Suprapubic skin (tissue), 4 donors: ENCODE data around the gene WASHC2A. TPM values are rescaled to one million over a fixed set of nuclear protein-coding genes. Genes with fewer than 3 reads are reported as not detected.
"Not testable (repeated sequence)": the region's sequence is repeated elsewhere in the genome, so short reads cannot be mapped to it uniquely, and the experiment has no call there.

Experiments used
- DNase-seq, 2 donors: peaks; one replicate each; pipeline ENCODE4 v3.0.0-alpha.2; 2019; ENCODE audit warnings: low spot score in 2 of 2
- H3K27ac ChIP-seq: fragments of 200-600 bp; sonication (generic); one replicate; pipeline ENCODE4 v1.5.1; 2019
- H3K27me3 ChIP-seq: fragments of 200-600 bp; sonication (generic); one replicate; pipeline ENCODE4 v1.5.1; 2019
- H3K36me3 ChIP-seq: fragments of 200-600 bp; sonication (generic); one replicate; pipeline ENCODE4 v1.5.1; 2019
- H3K4me1 ChIP-seq: fragments of 200-600 bp; sonication (generic); one replicate; pipeline ENCODE4 v1.5.1; 2019
- H3K4me3 ChIP-seq: fragments of 200-600 bp; sonication (generic); one replicate; pipeline ENCODE4 v1.5.1; 2019; ENCODE audit warnings: mild to moderate bottlenecking
- H3K9me3 ChIP-seq: fragments of 200-600 bp; sonication (generic); one replicate; pipeline ENCODE4 v1.5.1; 2019
- EP300 ChIP-seq: sonication (generic); formaldehyde crosslinking; IDR thresholded peaks from one replicate; pipeline ENCODE4 v1.6.1; 2017; ENCODE audit warnings: antibody characterized with exemption
- POLR2A ChIP-seq, 2 donors: fragments of 450-650 bp; IDR thresholded peaks; one replicate each; pipeline ENCODE4 v1.6.1; 2017; ENCODE audit warnings: antibody characterized with exemption in 2 of 2, mild to moderate bottlenecking in 2 of 2, moderate library complexity in 2 of 2
- POLR2AphosphoS5 ChIP-seq, 3 donors: sonication (generic); formaldehyde crosslinking; IDR thresholded peaks; one replicate each; pipeline ENCODE4 v1.6.1; 2017; ENCODE audit warnings: antibody characterized with exemption in 3 of 3
- WGBS: methylation state at CpG from one replicate; pipeline ENCODE4 v1.1.5; 2018; 5-methylcytosine and 5-hydroxymethylcytosine counted together
- total RNA-seq, 4 donors: library from RNA; depleted of rRNA; stranded (reverse); fragments of >200 nt; gene quantifications; one replicate each; pipeline ENCODE4 v1.1.0, GENCODE V29; 2016
- TF ChIP-seq, protein P1 (sequence below), 2 donors: fragments of 200-600 bp in 1 of 2; fragments of 450-650 bp in 1 of 2; sonication (generic) in 1 of 2; IDR thresholded peaks; one replicate each; pipeline ENCODE4 v1.5.1; 2016 to 2019; ENCODE audit warnings: antibody characterized with exemption in 2 of 2, mild to moderate bottlenecking in 1 of 2, moderate library complexity in 1 of 2

Gene WASHC2A
- 10 to 100 TPM; 29.7 to 68.0 (median 33.9) TPM for total RNA-seq

DNA sequence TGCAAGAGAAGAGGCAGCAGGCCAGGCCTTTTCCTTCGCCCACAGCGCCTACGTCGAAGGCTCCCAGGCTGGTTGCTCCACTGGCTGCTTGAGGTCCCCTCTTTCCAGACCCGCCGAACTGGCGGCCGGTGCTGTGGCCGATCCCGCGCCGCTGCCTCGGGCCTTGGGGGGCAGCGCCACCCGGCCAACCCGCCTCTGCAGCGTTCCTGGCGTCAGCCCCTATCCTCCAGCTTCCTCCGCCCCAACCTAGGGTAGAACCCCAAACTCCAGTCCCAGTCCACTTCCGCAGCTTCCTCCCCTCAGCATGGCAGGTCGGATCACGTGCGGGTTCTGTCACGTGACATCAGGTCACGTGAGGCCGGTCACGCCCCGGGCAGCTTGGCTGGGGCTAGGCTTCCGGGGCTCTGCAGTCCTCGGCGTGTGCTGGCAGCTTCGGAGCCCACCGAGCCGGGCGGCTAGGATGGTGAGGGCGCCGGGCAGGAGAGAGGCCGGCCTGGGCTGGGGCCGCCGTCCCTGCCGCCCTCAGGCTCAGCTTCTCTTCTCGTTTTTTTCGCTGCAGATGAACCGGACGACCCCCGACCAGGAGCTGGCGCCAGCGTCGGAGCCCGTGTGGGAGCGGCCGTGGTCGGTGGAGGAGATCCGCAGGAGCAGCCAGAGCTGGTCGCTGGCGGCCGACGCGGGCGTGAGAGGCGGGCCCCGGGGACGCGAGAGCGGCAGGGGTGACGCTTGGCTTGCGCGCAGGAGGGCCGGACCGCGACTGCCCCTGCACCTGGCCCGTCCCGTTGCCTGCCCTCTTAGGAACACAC, at the start of gene WASHC2A:
Gene WASHC2A (plus strand): TSS at position 409 of the 806 bp plus-strand sequence. CDS start 52 bp downstream, at position 461.
- DNase-seq = peak; percentile 91 to 96
- TF ChIP-seq POLR2AphosphoS5 (IDR thresholded peaks at IDR 0.05) = peak in 2 of 3 donors; percentile 21 to 90
- Histone ChIP-seq H3K4me1 (peaks cover 13% of the 10 kb centered on the region), H3K27ac (peak within 1 kb of the TSS; percentile 72), H3K4me3 (peak within 1 kb of the TSS; percentile 66)
- not testable (repeated sequence) for H3K9me3 ChIP-seq, H3K27me3 ChIP-seq, H3K36me3 ChIP-seq
- 0% methylated on average over 36 of the region's 73 CpGs for WGBS

DNA sequence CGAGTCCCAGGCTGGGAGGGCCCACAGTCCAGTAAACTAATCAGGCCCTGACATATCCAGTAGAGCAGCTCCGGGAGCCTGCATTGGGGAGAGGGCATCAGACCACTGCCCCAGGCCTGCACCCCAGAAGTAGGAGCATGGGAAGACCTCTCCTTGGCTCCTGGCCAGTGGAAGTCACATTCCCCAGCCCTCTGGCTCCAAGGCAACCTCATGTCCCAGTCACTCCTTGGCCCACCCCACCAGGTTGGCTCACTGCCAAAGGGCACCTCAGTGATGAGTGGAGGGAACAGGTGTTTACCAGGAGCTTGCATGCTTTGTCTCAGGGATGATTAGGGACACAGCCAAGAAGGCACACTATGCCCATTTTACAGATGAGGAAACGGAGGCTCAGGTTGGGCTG, 48.5 kb upstream of the WASHC2A start:
- H3K4me3 ChIP-seq, H3K4me1 ChIP-seq, H3K27me3 ChIP-seq, H3K27ac ChIP-seq, DNase-seq, H3K9me3 ChIP-seq, H3K36me3 ChIP-seq: not testable (repeated sequence)
- WGBS = 83% methylated on average over 2 of the region's 3 CpGs

DNA sequence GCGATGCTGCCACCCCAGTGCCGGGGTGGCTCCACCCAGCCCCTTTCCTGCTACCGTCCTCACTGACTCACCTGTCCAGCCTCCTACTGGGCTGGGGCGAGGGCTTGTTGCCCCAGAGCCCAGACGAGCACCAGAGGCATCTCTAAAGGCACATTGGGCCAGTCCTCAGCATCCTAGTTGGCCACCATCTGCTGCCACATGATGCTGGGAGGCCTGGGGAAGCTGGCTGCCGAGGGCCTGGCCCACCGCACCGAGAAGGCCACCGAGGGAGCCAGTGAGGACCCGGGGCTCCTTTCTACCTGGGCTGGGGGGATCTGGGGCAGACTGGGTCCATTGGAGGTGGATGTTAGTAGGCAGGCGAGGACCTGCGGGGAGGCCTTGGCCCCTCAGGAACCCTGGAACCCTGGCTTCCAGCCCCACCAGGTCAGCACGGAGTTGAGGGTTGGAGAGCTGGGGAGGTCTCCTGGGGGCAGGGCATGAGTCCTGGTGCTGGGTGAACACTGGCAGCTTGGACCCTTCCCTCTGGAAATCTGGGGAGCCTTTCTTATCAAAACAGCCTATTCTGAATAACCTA, 47.2 kb upstream of the WASHC2A start:
- WGBS = 82% methylated on average over 11 of the region's 13 CpGs
- H3K27ac ChIP-seq, H3K4me1 ChIP-seq, H3K4me3 ChIP-seq, H3K9me3 ChIP-seq, DNase-seq, H3K36me3 ChIP-seq: not testable (repeated sequence)
- peaks cover 12% of the 10 kb centered on the region for H3K27me3 ChIP-seq

- H3K9me3 ChIP-seq = no peaks in the 10 kb centered on the region
- DNase-seq = no peak
- 80% methylated on average over 2 of the region's 3 CpGs for WGBS
- H3K36me3 ChIP-seq = no peaks in the 10 kb centered on the region
- no peaks in the 10 kb centered on the region for H3K4me1 ChIP-seq
- no peak overlapping the region for H3K27ac ChIP-seq
- H3K27me3 ChIP-seq = peaks cover 21% of the 10 kb centered on the region
- no peak for TF ChIP-seq POLR2A (IDR thresholded peaks at IDR 0.05)
- TF ChIP-seq, protein P1, sequence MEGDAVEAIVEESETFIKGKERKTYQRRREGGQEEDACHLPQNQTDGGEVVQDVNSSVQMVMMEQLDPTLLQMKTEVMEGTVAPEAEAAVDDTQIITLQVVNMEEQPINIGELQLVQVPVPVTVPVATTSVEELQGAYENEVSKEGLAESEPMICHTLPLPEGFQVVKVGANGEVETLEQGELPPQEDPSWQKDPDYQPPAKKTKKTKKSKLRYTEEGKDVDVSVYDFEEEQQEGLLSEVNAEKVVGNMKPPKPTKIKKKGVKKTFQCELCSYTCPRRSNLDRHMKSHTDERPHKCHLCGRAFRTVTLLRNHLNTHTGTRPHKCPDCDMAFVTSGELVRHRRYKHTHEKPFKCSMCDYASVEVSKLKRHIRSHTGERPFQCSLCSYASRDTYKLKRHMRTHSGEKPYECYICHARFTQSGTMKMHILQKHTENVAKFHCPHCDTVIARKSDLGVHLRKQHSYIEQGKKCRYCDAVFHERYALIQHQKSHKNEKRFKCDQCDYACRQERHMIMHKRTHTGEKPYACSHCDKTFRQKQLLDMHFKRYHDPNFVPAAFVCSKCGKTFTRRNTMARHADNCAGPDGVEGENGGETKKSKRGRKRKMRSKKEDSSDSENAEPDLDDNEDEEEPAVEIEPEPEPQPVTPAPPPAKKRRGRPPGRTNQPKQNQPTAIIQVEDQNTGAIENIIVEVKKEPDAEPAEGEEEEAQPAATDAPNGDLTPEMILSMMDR (IDR thresholded peaks at IDR 0.05) = no peak
- TF ChIP-seq EP300 = no peak
- TF ChIP-seq POLR2AphosphoS5 (IDR thresholded peaks at IDR 0.05) = no peak
- no peak overlapping the region for H3K4me3 ChIP-seq
Observed at GRCh38 chr10:50021646-50022045, 46.1 kb upstream of the WASHC2A start.

GRCh38 chr10:50024716-50025383, 42.9 kb upstream of the WASHC2A start:
- 30% methylated on average over 8 of the region's 37 CpGs for WGBS

DNA sequence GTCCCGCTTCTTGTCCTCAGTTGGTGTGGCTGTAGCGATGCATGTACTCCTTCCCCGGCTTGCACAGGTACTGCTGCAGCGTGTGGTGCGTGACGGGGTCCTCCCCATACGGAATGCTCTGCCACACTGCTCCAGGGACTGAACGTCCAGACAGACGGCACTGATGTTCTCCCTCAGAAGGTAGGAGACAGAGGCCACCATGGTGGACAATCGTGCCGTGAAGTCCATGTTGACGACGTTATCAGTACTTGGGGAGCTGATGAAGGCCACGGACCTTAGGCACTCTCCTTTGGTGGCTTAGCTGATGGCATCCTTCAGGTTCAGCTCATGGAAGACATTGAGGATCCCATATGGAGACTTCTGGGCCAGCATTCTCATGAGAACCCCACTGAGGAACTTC, 42.1 kb upstream of the WASHC2A start:
- no peak for TF ChIP-seq POLR2AphosphoS5 (IDR thresholded peaks at IDR 0.05)
- no peak for TF ChIP-seq POLR2A (IDR thresholded peaks at IDR 0.05)
- WGBS = 92% methylated on average over 14 of the region's 14 CpGs
- H3K27me3 ChIP-seq = peaks cover 21% of the 10 kb centered on the region
- H3K9me3 ChIP-seq = no peaks in the 10 kb centered on the region
- H3K4me3 ChIP-seq = no peak overlapping the region
- no peak overlapping the region for H3K27ac ChIP-seq
- H3K4me1 ChIP-seq = no peaks in the 10 kb centered on the region
- no peaks in the 10 kb centered on the region for H3K36me3 ChIP-seq
- DNase-seq = no peak

More at GRCh38 chr10:50024716-50025383, 42.9 kb upstream of the WASHC2A start:
- not testable (repeated sequence) for H3K4me1 ChIP-seq, H3K9me3 ChIP-seq, H3K27ac ChIP-seq, DNase-seq, H3K36me3 ChIP-seq, H3K4me3 ChIP-seq
- H3K27me3 ChIP-seq = peaks cover 21% of the 10 kb centered on the region

DNA sequence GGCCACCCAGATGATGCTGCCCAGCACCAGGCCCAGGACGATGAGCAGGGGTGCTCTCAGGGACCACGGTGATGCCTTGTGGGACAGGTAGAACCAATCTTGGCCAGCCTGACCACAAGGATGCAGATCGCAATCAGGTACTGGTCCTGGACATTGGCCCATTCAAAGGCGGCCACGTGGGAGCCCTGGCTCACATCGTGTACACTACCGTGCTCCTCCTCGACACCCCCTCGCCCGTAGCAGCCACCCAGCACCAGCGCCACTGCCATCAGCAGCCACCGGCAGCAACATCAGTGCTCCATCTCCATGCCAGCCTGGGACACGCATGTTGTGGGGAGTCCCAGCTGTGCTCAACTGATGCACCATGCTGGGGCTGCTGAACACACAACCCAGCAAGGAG, 40.6 kb upstream of the WASHC2A start:
- Histone ChIP-seq H3K27ac (no peak overlapping the region), H3K4me3 (no peak overlapping the region), H3K36me3 (no peaks in the 10 kb centered on the region), H3K9me3 (no peaks in the 10 kb centered on the region), H3K27me3 (peaks cover 21% of the 10 kb centered on the region), H3K4me1 (no peaks in the 10 kb centered on the region)
- no peak for DNase-seq
- WGBS = 87% methylated on average over 11 of the region's 13 CpGs
- no peak for TF ChIP-seq POLR2AphosphoS5 (IDR thresholded peaks at IDR 0.05)
- TF ChIP-seq EP300 = no peak
- TF ChIP-seq POLR2A (IDR thresholded peaks at IDR 0.05) = no peak
- TF ChIP-seq, protein P1 (IDR thresholded peaks at IDR 0.05) = no peak
